Measurements from ENCODE around the gene SMG1. TPM values are rescaled to one million over a fixed set of nuclear protein-coding genes. Genes with fewer than 3 reads are reported as not detected.

SMG1 gene
- total RNA-seq, 2 experiments from 2014 or later: 120 to 127 TPM

DNA sequence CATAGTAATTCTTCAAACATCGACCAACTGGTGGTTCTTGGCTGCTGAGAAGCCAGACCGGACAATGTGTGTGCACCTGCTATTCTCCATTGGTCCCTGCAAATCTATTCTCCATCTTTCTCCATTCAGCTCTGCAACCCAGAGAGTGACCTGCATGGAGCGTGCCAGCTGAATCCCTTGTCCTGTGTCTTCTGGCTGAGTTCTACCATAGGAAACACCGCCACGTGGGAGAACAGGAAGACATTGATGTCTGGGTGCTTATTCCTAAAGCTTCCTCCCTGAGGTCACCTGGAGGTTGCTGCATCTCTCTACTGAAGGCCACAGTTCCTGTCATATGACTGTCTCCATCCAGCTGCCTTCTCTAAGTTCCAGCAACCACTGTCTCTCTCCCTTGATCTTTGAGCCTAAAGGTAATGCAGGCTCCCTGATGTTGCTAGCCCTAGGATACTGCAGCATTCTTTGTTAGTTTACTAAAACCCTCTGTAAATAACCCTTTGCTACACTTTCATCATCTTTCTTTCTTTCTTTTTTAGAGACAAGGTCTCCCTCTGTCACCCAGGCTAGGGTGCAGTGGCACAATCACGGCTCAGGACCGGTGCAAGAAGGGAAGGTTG, 10.6 kb upstream of the SMG1 start:
- no peak overlapping the region for H3K4me3 ChIP-seq (ENCODE audit: low read length)
- DNase-seq (no peak), ATAC-seq (ENCODE audit: poor library complexity) (no peak)
- intact Hi-C loops (cut with DNase I, micrococcal nuclease): no loop called here
- H3K4me1 ChIP-seq (ENCODE audit: insufficient read depth, low read length): no peaks in the 10 kb centered on the region
- H3K27ac ChIP-seq (ENCODE audit: low read depth in 1 of 2, low read length in 2 of 2): no peak overlapping the region
- H3K9me3 Mint-ChIP-seq: no peaks in the 10 kb centered on the region
- no peaks in the 10 kb centered on the region for H3K9me3 ChIP-seq (ENCODE audit: control insufficient read depth in 1 of 2, insufficient read depth in 1 of 2, low read length in 2 of 2)
- H3K4me1 Mint-ChIP-seq (ENCODE audit: low read depth): peaks cover 5% of the 10 kb centered on the region
- CTCF ChIA-PET: no interaction called here
- no peaks in the 10 kb centered on the region for H3K27me3 Mint-ChIP-seq
- no peak overlapping the region for H3K4me3 Mint-ChIP-seq
- H3K27ac Mint-ChIP-seq: no peak overlapping the region
- H3K36me3 ChIP-seq (ENCODE audit: insufficient read depth, low read length): no peaks in the 10 kb centered on the region
- TF ChIP-seq, protein P1, sequence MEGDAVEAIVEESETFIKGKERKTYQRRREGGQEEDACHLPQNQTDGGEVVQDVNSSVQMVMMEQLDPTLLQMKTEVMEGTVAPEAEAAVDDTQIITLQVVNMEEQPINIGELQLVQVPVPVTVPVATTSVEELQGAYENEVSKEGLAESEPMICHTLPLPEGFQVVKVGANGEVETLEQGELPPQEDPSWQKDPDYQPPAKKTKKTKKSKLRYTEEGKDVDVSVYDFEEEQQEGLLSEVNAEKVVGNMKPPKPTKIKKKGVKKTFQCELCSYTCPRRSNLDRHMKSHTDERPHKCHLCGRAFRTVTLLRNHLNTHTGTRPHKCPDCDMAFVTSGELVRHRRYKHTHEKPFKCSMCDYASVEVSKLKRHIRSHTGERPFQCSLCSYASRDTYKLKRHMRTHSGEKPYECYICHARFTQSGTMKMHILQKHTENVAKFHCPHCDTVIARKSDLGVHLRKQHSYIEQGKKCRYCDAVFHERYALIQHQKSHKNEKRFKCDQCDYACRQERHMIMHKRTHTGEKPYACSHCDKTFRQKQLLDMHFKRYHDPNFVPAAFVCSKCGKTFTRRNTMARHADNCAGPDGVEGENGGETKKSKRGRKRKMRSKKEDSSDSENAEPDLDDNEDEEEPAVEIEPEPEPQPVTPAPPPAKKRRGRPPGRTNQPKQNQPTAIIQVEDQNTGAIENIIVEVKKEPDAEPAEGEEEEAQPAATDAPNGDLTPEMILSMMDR (IDR thresholded peaks at IDR 0.05): no peak
- POLR2A ChIA-PET: interaction anchor here (1.4 kb wide), 1 partner anchor 135 kb away, joined by 4 read pairs; the partner anchor contains the start of gene ARL6IP1
- no peaks in the 10 kb centered on the region for H3K36me3 Mint-ChIP-seq (ENCODE audit: low read depth)
- H3K27me3 ChIP-seq (ENCODE audit: control insufficient read depth in 1 of 2, insufficient read depth in 2 of 2, low read length in 2 of 2): no peaks in the 10 kb centered on the region

GRCh38 chr16:18933501-18933900, 7.3 kb upstream of the SMG1 start:
- ChIA-PET POLR2A (no interaction called here), CTCF (interaction anchor here (1.0 kb wide), 1 partner anchor 132 kb away, joined by 3 read pairs; the partner anchor contains the start of gene ARL6IP1)
- DNase-seq (no peak), ATAC-seq (ENCODE audit: poor library complexity) (no peak)
- Mint-ChIP-seq H3K36me3 (ENCODE audit: low read depth) (no peaks in the 10 kb centered on the region), H3K4me3 (no peak overlapping the region), H3K9me3 (no peaks in the 10 kb centered on the region), H3K27me3 (no peaks in the 10 kb centered on the region), H3K27ac (no peak overlapping the region), H3K4me1 (ENCODE audit: low read depth) (peaks cover 5% of the 10 kb centered on the region)
- Histone ChIP-seq H3K36me3 (ENCODE audit: insufficient read depth, low read length) (no peaks in the 10 kb centered on the region), H3K27me3 (ENCODE audit: control insufficient read depth in 1 of 2, insufficient read depth in 2 of 2, low read length in 2 of 2) (no peaks in the 10 kb centered on the region), H3K9me3 (ENCODE audit: control insufficient read depth in 1 of 2, insufficient read depth in 1 of 2, low read length in 2 of 2) (no peaks in the 10 kb centered on the region), H3K27ac (ENCODE audit: low read depth in 1 of 2, low read length in 2 of 2) (no peak overlapping the region), H3K4me1 (ENCODE audit: insufficient read depth, low read length) (no peaks in the 10 kb centered on the region), H3K4me3 (ENCODE audit: low read length) (no peak overlapping the region)
- TF ChIP-seq, protein P1 (IDR thresholded peaks at IDR 0.05): no peak
- intact Hi-C loops (cut with DNase I, micrococcal nuclease): no loop called here

- TF ChIP-seq, protein P1 (IDR thresholded peaks at IDR 0.05): no peak
- no peak overlapping the region for H3K4me3 ChIP-seq (ENCODE audit: low read length)
- DNase-seq: no peak
- CTCF ChIA-PET: interaction anchor here (1.0 kb wide), 1 partner anchor 131 kb away, joined by 3 read pairs; the partner anchor contains the start of gene ARL6IP1
- H3K27me3 ChIP-seq (ENCODE audit: control insufficient read depth in 1 of 2, insufficient read depth in 2 of 2, low read length in 2 of 2): no peaks in the 10 kb centered on the region
- intact Hi-C loops (cut with DNase I, micrococcal nuclease): no loop called here
- Mint-ChIP-seq H3K4me3 (no peak overlapping the region), H3K36me3 (ENCODE audit: low read depth) (no peaks in the 10 kb centered on the region), H3K4me1 (ENCODE audit: low read depth) (peaks cover 5% of the 10 kb centered on the region), H3K27ac (no peak overlapping the region), H3K9me3 (no peaks in the 10 kb centered on the region), H3K27me3 (no peaks in the 10 kb centered on the region)
- H3K27ac ChIP-seq (ENCODE audit: low read depth in 1 of 2, low read length in 2 of 2): no peak overlapping the region
- POLR2A ChIA-PET: no interaction called here
- ATAC-seq (ENCODE audit: poor library complexity): no peak
- no peaks in the 10 kb centered on the region for H3K9me3 ChIP-seq (ENCODE audit: control insufficient read depth in 1 of 2, insufficient read depth in 1 of 2, low read length in 2 of 2)
- H3K4me1 ChIP-seq (ENCODE audit: insufficient read depth, low read length): no peaks in the 10 kb centered on the region
- H3K36me3 ChIP-seq (ENCODE audit: insufficient read depth, low read length): no peaks in the 10 kb centered on the region
These were observed 6.2 kb upstream of the SMG1 start for GRCh38 chr16:18932243-18932987.
